Panc1 (cell line): Measurements from ENCODE around the gene TBC1D22A.

ENCODE experiments used
- CTCF ChIP-seq: fragments of 450-650 bp; IDR thresholded peaks from 2 replicates; pipeline ENCODE4 v1.5.1; 2017; ENCODE audit warnings: mild to moderate bottlenecking
- POLR2AphosphoS5 ChIP-seq: IDR thresholded peaks from 2 replicates; pipeline ENCODE4 v1.6.1; 2012; ENCODE audit warnings: mild to moderate bottlenecking, low read depth, low read length, moderate library complexity
- SIN3A ChIP-seq: IDR thresholded peaks from 2 replicates; pipeline ENCODE4 v1.6.1; 2012; ENCODE audit warnings: low read depth, mild to moderate bottlenecking, low read length, moderate library complexity, borderline replicate concordance; ENCODE audit not compliant: insufficient read depth
- TF ChIP-seq, protein P1 (sequence below), 2 experiments: IDR thresholded peaks; 2 replicates each; pipeline ENCODE4 v1.6.1; 2011 to 2012; ENCODE audit warnings: low read depth in 2 of 2, control low read depth in 1 of 2, low read length in 1 of 2, mild to moderate bottlenecking in 1 of 2, moderate library complexity in 1 of 2; ENCODE audit not compliant: insufficient read depth in 1 of 2

GRCh38 chr22:47105085-47105484, 342.6 kb downstream of the TBC1D22A start:
- TF ChIP-seq CTCF: no peak
- no peak for TF ChIP-seq POLR2AphosphoS5
- TF ChIP-seq SIN3A: no peak
- TF ChIP-seq, protein P1, sequence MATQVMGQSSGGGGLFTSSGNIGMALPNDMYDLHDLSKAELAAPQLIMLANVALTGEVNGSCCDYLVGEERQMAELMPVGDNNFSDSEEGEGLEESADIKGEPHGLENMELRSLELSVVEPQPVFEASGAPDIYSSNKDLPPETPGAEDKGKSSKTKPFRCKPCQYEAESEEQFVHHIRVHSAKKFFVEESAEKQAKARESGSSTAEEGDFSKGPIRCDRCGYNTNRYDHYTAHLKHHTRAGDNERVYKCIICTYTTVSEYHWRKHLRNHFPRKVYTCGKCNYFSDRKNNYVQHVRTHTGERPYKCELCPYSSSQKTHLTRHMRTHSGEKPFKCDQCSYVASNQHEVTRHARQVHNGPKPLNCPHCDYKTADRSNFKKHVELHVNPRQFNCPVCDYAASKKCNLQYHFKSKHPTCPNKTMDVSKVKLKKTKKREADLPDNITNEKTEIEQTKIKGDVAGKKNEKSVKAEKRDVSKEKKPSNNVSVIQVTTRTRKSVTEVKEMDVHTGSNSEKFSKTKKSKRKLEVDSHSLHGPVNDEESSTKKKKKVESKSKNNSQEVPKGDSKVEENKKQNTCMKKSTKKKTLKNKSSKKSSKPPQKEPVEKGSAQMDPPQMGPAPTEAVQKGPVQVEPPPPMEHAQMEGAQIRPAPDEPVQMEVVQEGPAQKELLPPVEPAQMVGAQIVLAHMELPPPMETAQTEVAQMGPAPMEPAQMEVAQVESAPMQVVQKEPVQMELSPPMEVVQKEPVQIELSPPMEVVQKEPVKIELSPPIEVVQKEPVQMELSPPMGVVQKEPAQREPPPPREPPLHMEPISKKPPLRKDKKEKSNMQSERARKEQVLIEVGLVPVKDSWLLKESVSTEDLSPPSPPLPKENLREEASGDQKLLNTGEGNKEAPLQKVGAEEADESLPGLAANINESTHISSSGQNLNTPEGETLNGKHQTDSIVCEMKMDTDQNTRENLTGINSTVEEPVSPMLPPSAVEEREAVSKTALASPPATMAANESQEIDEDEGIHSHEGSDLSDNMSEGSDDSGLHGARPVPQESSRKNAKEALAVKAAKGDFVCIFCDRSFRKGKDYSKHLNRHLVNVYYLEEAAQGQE (IDR thresholded peaks at IDR 0.05; ENCODE audit: insufficient read depth in 1 of 2, low read depth in 2 of 2, low read length in 1 of 2): no peak
